Activated T-cell treated with anti-CD3 and anti-CD28 coated beads, Interleukin-2, amount 50 U/mL, for 24 hours (primary cell): ENCODE data around the gene POLA2.
"Not testable (repeated sequence)": the region's sequence is repeated elsewhere in the genome, so short reads cannot be mapped to it uniquely, and the experiment has no call there.

ENCODE experiments used
- DNase-seq: peaks from one replicate; pipeline ENCODE4 v3.0.0-alpha.2; 2020
- H3K27ac Mint-ChIP-seq: 2 replicates; pipeline ENCODE4 v1.8.0; 2020; ENCODE audit warnings: mild to moderate bottlenecking, mixed read lengths
- H3K27me3 Mint-ChIP-seq: 2 replicates; pipeline ENCODE4 v1.8.0; 2020; ENCODE audit warnings: mixed read lengths
- H3K36me3 Mint-ChIP-seq: 2 replicates; pipeline ENCODE4 v1.8.0; 2020; ENCODE audit warnings: low read depth, mixed read lengths
- H3K4me1 Mint-ChIP-seq: 2 replicates; pipeline ENCODE4 v1.8.0; 2020; ENCODE audit warnings: low read depth, mixed read lengths
- H3K4me3 Mint-ChIP-seq: 2 replicates; pipeline ENCODE4 v1.8.0; 2020; ENCODE audit warnings: mild to moderate bottlenecking, moderate library complexity, mixed read lengths
- H3K9me3 Mint-ChIP-seq: 2 replicates; pipeline ENCODE4 v1.8.0; 2020; ENCODE audit warnings: mixed read lengths

POLA2 gene

GRCh38 chr11:65225279-65226102 is 36.3 kb upstream of the POLA2 start:
- Mint-ChIP-seq H3K27me3 (peaks cover 34% of the 10 kb centered on the region), H3K9me3 (no peaks in the 10 kb centered on the region), H3K4me1 (peaks cover 13% of the 10 kb centered on the region), H3K4me3 (peak overlapping the region; percentile 79), H3K27ac (no peak overlapping the region), H3K36me3 (no peaks in the 10 kb centered on the region)
- DNase-seq, result peak; percentile 69

- Mint-ChIP-seq H3K9me3 (no peaks in the 10 kb centered on the region), H3K27me3 (peaks cover 34% of the 10 kb centered on the region), H3K36me3 (no peaks in the 10 kb centered on the region), H3K4me1 (peaks cover 13% of the 10 kb centered on the region), H3K4me3 (peak overlapping the region; percentile 79), H3K27ac (no peak overlapping the region)
- no peak for DNase-seq
Observed at GRCh38 chr11:65226103-65226442, 35.7 kb upstream of the POLA2 start.

- Mint-ChIP-seq H3K4me1 (peaks cover 13% of the 10 kb centered on the region), H3K36me3 (no peaks in the 10 kb centered on the region), H3K4me3 (no peak overlapping the region), H3K9me3 (no peaks in the 10 kb centered on the region), H3K27ac (no peak overlapping the region), H3K27me3 (peaks cover 34% of the 10 kb centered on the region)
- no peak for DNase-seq
Observed at GRCh38 chr11:65227879-65228278, 33.9 kb upstream of the POLA2 start.

GRCh38 chr11:65236194-65237059 is 25.3 kb upstream of the POLA2 start:
- H3K27ac Mint-ChIP-seq, result no peak overlapping the region
- DNase-seq, result no peak
- H3K4me1 Mint-ChIP-seq, result no peaks in the 10 kb centered on the region
- H3K9me3 Mint-ChIP-seq, result no peaks in the 10 kb centered on the region
- H3K27me3 Mint-ChIP-seq, result no peaks in the 10 kb centered on the region
- no peaks in the 10 kb centered on the region for H3K36me3 Mint-ChIP-seq
- H3K4me3 Mint-ChIP-seq, result no peak overlapping the region

- not testable (repeated sequence) for H3K36me3 Mint-ChIP-seq, H3K9me3 Mint-ChIP-seq, H3K27ac Mint-ChIP-seq, H3K4me3 Mint-ChIP-seq, H3K4me1 Mint-ChIP-seq, DNase-seq, H3K27me3 Mint-ChIP-seq
Observed at GRCh38 chr11:65238302-65238701, 23.5 kb upstream of the POLA2 start.

GRCh38 chr11:65241134-65241533 is 20.6 kb upstream of the POLA2 start:
- Mint-ChIP-seq H3K4me3 (no peak overlapping the region), H3K9me3 (peaks cover 3% of the 10 kb centered on the region), H3K27me3 (no peaks in the 10 kb centered on the region), H3K4me1 (no peaks in the 10 kb centered on the region), H3K36me3 (no peaks in the 10 kb centered on the region), H3K27ac (no peak overlapping the region)
- DNase-seq, result no peak

GRCh38 chr11:65241692-65242091 is 20.1 kb upstream of the POLA2 start:
- no peak for DNase-seq
- Mint-ChIP-seq H3K4me1 (no peaks in the 10 kb centered on the region), H3K27ac (no peak overlapping the region), H3K27me3 (no peaks in the 10 kb centered on the region), H3K9me3 (peaks cover 3% of the 10 kb centered on the region), H3K4me3 (no peak overlapping the region), H3K36me3 (no peaks in the 10 kb centered on the region)

- Mint-ChIP-seq H3K27me3 (no peaks in the 10 kb centered on the region), H3K4me3 (no peak overlapping the region), H3K4me1 (no peaks in the 10 kb centered on the region), H3K27ac (no peak overlapping the region), H3K36me3 (no peaks in the 10 kb centered on the region), H3K9me3 (peaks cover 3% of the 10 kb centered on the region)
- no peak for DNase-seq
Observed at GRCh38 chr11:65242389-65242788, 19.4 kb upstream of the POLA2 start.

- Mint-ChIP-seq H3K27ac (no peak overlapping the region), H3K9me3 (peaks cover 3% of the 10 kb centered on the region), H3K4me3 (no peak overlapping the region), H3K4me1 (no peaks in the 10 kb centered on the region), H3K27me3 (no peaks in the 10 kb centered on the region), H3K36me3 (no peaks in the 10 kb centered on the region)
- DNase-seq, result no peak
Observed at GRCh38 chr11:65243797-65244196, 18.0 kb upstream of the POLA2 start.

- not testable (repeated sequence) for H3K36me3 Mint-ChIP-seq, H3K27me3 Mint-ChIP-seq, H3K4me1 Mint-ChIP-seq, DNase-seq, H3K9me3 Mint-ChIP-seq, H3K4me3 Mint-ChIP-seq, H3K27ac Mint-ChIP-seq
Observed at GRCh38 chr11:65245046-65245445, 16.7 kb upstream of the POLA2 start.

- Mint-ChIP-seq H3K4me3 (no peak overlapping the region), H3K9me3 (peaks cover 3% of the 10 kb centered on the region), H3K36me3 (no peaks in the 10 kb centered on the region), H3K4me1 (no peaks in the 10 kb centered on the region), H3K27me3 (no peaks in the 10 kb centered on the region), H3K27ac (no peak overlapping the region)
- no peak for DNase-seq
Observed at GRCh38 chr11:65246506-65246905, 15.3 kb upstream of the POLA2 start.

GRCh38 chr11:65248184-65248710 is 13.5 kb upstream of the POLA2 start:
- not testable (repeated sequence) for H3K9me3 Mint-ChIP-seq, H3K4me1 Mint-ChIP-seq, DNase-seq, H3K27ac Mint-ChIP-seq, H3K27me3 Mint-ChIP-seq, H3K36me3 Mint-ChIP-seq, H3K4me3 Mint-ChIP-seq

- no peaks in the 10 kb centered on the region for H3K36me3 Mint-ChIP-seq
- no peaks in the 10 kb centered on the region for H3K9me3 Mint-ChIP-seq
- H3K27me3 Mint-ChIP-seq, result no peaks in the 10 kb centered on the region
- H3K4me3 Mint-ChIP-seq, result no peak overlapping the region
- peaks cover 2% of the 10 kb centered on the region for H3K4me1 Mint-ChIP-seq
- H3K27ac Mint-ChIP-seq, result no peak overlapping the region
- DNase-seq, result no peak
Observed at GRCh38 chr11:65251476-65251875, 10.3 kb upstream of the POLA2 start.

- Mint-ChIP-seq H3K27ac (no peak overlapping the region), H3K4me1 (peaks cover 5% of the 10 kb centered on the region), H3K27me3 (no peaks in the 10 kb centered on the region), H3K9me3 (no peaks in the 10 kb centered on the region), H3K4me3 (no peak overlapping the region), H3K36me3 (no peaks in the 10 kb centered on the region)
- DNase-seq, result no peak
Observed at GRCh38 chr11:65254724-65255123, 7.0 kb upstream of the POLA2 start.

GRCh38 chr11:65258988-65259387 is 2.8 kb upstream of the POLA2 start:
- H3K36me3 Mint-ChIP-seq, result peaks cover 23% of the 10 kb centered on the region
- peaks cover 25% of the 10 kb centered on the region for H3K4me1 Mint-ChIP-seq
- no peak for DNase-seq
- no peak overlapping the region for H3K4me3 Mint-ChIP-seq
- no peaks in the 10 kb centered on the region for H3K9me3 Mint-ChIP-seq
- no peaks in the 10 kb centered on the region for H3K27me3 Mint-ChIP-seq
- H3K27ac Mint-ChIP-seq, result no peak overlapping the region
